DND-41 (cell line): Measurements from ENCODE around the gene IL2RA.
A peak's percentile ranks its signal among the peaks of the same experiment; 100 is the strongest.

Experiments
- ATAC-seq: fragments of 200-7000 bp; cut with Tn5 transposase; 3 replicates; pipeline ENCODE4 v1.9.1; 2021; ENCODE audit warnings: low read depth; ENCODE audit not compliant: insufficient read depth
- DNase-seq: peaks from one replicate; pipeline ENCODE4 v3.0.0-alpha.2; 2020
- H2AFZ ChIP-seq: 2 replicates; pipeline ENCODE4 v1.6.0; 2012; ENCODE audit warnings: low read depth, low read length
- H3K27ac ChIP-seq: 2 replicates; pipeline ENCODE4 v1.5.1; 2012; ENCODE audit warnings: low read length, inconsistent platforms
- H3K27me3 ChIP-seq: fragments of 200-600 bp; sonication (generic); 2 replicates; pipeline ENCODE4 v1.6.0; 2012; ENCODE audit warnings: low read length, mild to moderate bottlenecking, inconsistent platforms; ENCODE audit not compliant: insufficient read depth, poor library complexity
- H3K36me3 ChIP-seq: 2 replicates; pipeline ENCODE4 v1.5.1; 2012; ENCODE audit warnings: low read length, inconsistent platforms; ENCODE audit not compliant: insufficient read depth
- H3K4me1 ChIP-seq: 2 replicates; pipeline ENCODE4 v1.5.1; 2012; ENCODE audit warnings: mild to moderate bottlenecking, low read length; ENCODE audit not compliant: insufficient read depth
- H3K4me2 ChIP-seq: 2 replicates; pipeline ENCODE4 v1.6.0; 2012; ENCODE audit warnings: mild to moderate bottlenecking, moderate library complexity, low read length, inconsistent platforms; ENCODE audit not compliant: insufficient read depth
- H3K4me3 ChIP-seq, 2 experiments: fragments of 200-600 bp in 1 of 2; shearing (Covaris generic) in 1 of 2; 2 replicates each; pipeline ENCODE4 v1.5.1; 2012 to 2016; ENCODE audit warnings: inconsistent platforms in 2 of 2, low read length in 2 of 2, mild to moderate bottlenecking in 2 of 2, low read depth in 1 of 2, moderate library complexity in 1 of 2
- H3K79me2 ChIP-seq: 2 replicates; pipeline ENCODE4 v1.6.0; 2012; ENCODE audit warnings: low read length, inconsistent platforms; ENCODE audit not compliant: insufficient read depth
- H3K9ac ChIP-seq: 2 replicates; pipeline ENCODE4 v1.6.0; 2012; ENCODE audit warnings: low read depth, mild to moderate bottlenecking, inconsistent platforms, low read length, moderate library complexity
- H3K9me3 ChIP-seq: 2 replicates; pipeline ENCODE4 v1.5.1; 2012; ENCODE audit warnings: low read length, moderate library complexity, mild to moderate bottlenecking, inconsistent platforms; ENCODE audit not compliant: insufficient read depth, severe bottlenecking
- H4K20me1 ChIP-seq: 2 replicates; pipeline ENCODE4 v1.6.0; 2012; ENCODE audit warnings: low read length; ENCODE audit not compliant: insufficient read depth
- CTCF ChIP-seq: IDR thresholded peaks from 2 replicates; pipeline ENCODE4 v1.5.1; 2012; ENCODE audit warnings: borderline replicate concordance, low read length, moderate library complexity, mild to moderate bottlenecking; ENCODE audit not compliant: poor library complexity, severe bottlenecking; ENCODE audit errors: extremely low read depth
- EZH2 ChIP-seq: IDR thresholded peaks from 3 replicates; pipeline ENCODE4 v1.6.1; 2012; ENCODE audit warnings: borderline replicate concordance, low read depth, mild to moderate bottlenecking, moderate library complexity, low read length, inconsistent platforms; ENCODE audit not compliant: severe bottlenecking

Gene IL2RA

GRCh38 chr10:6072215-6072934 lies 10.2 kb upstream of the IL2RA start:
- Histone ChIP-seq H4K20me1 (no peaks in the 10 kb centered on the region), H3K4me2 (peak overlapping the region; percentile 34; the same call in 1 of the 2 replicates), H3K4me1 (peaks cover 61% of the 10 kb centered on the region), H3K36me3 (no peaks in the 10 kb centered on the region), H3K27me3 (no peaks in the 10 kb centered on the region), H3K79me2 (no peaks in the 10 kb centered on the region), H3K9me3 (no peaks in the 10 kb centered on the region), H3K4me3 (no peak overlapping the region), H2AFZ (peak overlapping the region; percentile 21; the same call in 1 of the 2 replicates), H3K9ac (peak overlapping the region; percentile 4; the same call in 1 of the 2 replicates), H3K27ac (peak overlapping the region; percentile 56)
- DNase-seq (peak; percentile 26), ATAC-seq (peak; percentile 21; the same call in 1 of the 3 replicates)
- no peak for TF ChIP-seq EZH2
- no peak for TF ChIP-seq CTCF

DNA sequence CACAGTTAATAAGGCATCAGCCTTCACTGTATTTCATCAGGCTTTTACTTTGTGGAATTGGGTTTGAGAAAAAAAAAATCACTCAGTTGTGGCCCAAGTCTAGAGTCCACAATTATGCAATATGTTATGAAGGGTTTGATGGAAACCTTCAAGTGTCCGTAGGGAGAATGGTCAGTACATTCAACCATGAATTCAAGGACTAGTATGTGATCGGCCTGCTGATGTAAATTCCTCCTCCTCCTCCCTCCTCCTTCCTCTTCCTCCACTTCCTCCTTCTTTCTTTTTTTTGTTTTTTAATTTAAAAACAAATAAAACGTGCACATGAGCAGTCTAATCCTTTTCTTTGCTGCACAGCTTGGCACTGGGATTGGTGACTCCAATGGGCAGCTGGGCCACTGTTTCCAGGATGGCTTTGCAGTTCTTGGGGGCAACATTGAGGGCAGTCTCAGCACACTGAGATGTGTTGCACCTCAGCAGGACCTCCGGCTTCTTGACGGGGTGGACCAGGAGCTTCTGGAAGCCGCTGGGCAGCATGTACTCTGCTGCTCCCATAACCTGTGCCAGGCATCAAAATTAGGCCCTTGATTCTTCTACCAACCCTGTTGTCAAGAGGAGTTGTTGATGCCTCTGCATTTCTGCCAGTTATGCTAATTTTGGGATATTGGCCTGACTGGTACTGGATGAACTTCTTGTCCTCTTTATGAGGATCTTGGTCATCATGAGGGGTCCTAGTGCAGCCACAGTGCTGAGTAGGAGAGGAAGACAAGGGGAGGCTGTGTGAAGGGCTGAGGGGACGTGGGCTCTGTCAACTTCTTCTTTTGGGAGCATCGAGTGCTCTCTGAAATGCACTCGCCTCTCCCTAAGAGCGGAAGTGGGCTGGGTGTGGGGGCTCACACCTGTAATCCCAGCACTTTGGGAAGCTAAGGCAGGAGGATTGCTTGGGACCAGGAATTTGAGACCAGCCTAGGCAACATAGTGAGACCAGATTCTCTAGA lies 9.3 kb upstream of the IL2RA start:
- no peaks in the 10 kb centered on the region for H3K79me2 ChIP-seq
- no peak overlapping the region for H2AFZ ChIP-seq
- ATAC-seq (no peak), DNase-seq (no peak)
- no peak overlapping the region for H3K4me2 ChIP-seq
- no peaks in the 10 kb centered on the region for H3K9me3 ChIP-seq
- peak overlapping the region; percentile 56 for H3K27ac ChIP-seq
- H3K4me3 ChIP-seq, result no peak overlapping the region
- H3K4me1 ChIP-seq, result peaks cover 63% of the 10 kb centered on the region
- TF ChIP-seq CTCF, result no peak
- TF ChIP-seq EZH2, result no peak
- H4K20me1 ChIP-seq, result no peaks in the 10 kb centered on the region
- peak overlapping the region; percentile 4; the same call in 1 of the 2 replicates for H3K9ac ChIP-seq
- no peaks in the 10 kb centered on the region for H3K27me3 ChIP-seq
- no peaks in the 10 kb centered on the region for H3K36me3 ChIP-seq

GRCh38 chr10:6070660-6071059 lies 8.5 kb upstream of the IL2RA start:
- TF ChIP-seq CTCF (no peak), EZH2 (no peak)
- Histone ChIP-seq H3K79me2 (no peaks in the 10 kb centered on the region), H2AFZ (no peak overlapping the region), H3K4me1 (peaks cover 63% of the 10 kb centered on the region), H3K4me3 (no peak overlapping the region), H3K9me3 (no peaks in the 10 kb centered on the region), H3K9ac (no peak overlapping the region), H3K27ac (no peak overlapping the region), H3K36me3 (no peaks in the 10 kb centered on the region), H4K20me1 (no peaks in the 10 kb centered on the region), H3K27me3 (no peaks in the 10 kb centered on the region), H3K4me2 (no peak overlapping the region)
- ATAC-seq (no peak), DNase-seq (no peak)
